Measurements from ENCODE around the gene CCDC6. TPM values are rescaled to one million over a fixed set of nuclear protein-coding genes. Genes with fewer than 3 reads are reported as not detected.

CCDC6 gene
- polyA plus RNA-seq (2011; rRNA removed): 41.2 and 43.5 TPM in 2 replicates
- 9.1 and 11.6 TPM in 2 replicates for polyA plus RNA-seq (2012; cell fraction: cytosol; rRNA removed)
- polyA plus RNA-seq (2012; cell fraction: nucleus; rRNA removed): 7.1 and 8.0 TPM in 2 replicates
- polyA plus RNA-seq (2017; fragmentation: RNase III; extraction: RNeasy Plus Mini Kit Qiagen cat#74134 plus additional on column Dnase treatment): 20.6 to 21.4 TPM (median 20.9 TPM) in 3 replicates
- polyA minus RNA-seq (2011; rRNA and poly(A)+ RNA removed): 53.0 and 53.1 TPM in 2 replicates

- POLR2A ChIA-PET: interaction anchor here (0.7 to 1.5 kb wide), 9 partner anchors 18 to 278 kb away, joined by 3 to 7 read pairs (median 3); no protein-coding TSS in a partner anchor
- Histone ChIP-seq H3K4me1 (peaks cover 28% of the 10 kb centered on the region), H3K4me2 (peak within 1 kb of the TSS; percentile 92), H3K4me3 (peak within 1 kb of the TSS; percentile 98), H3K9me3 (no peaks in the 10 kb centered on the region), H3K27ac (peak within 1 kb of the TSS; percentile 84 to 94)
- under 1% methylated on average over 27 of the region's 64 CpGs for WGBS (ENCODE audit: missing lambda C conversion rate)
- CTCF ChIA-PET: interaction anchor here (0.5 to 1.7 kb wide), 20 partner anchors 11 to 757 kb away, joined by 3 to 12 read pairs (median 3); partner anchors contain the start of gene SLC16A9
- DNase-seq (ENCODE audit: low read depth in 1 of 2, low spot score in 1 of 2) (peak; percentile 74 to 92), ATAC-seq (peak; percentile 91 to 95), FAIRE-seq (no peak)
- TF ChIP-seq POLR2A (IDR thresholded peaks at IDR 0.05; ENCODE audit: low read length) (peak; percentile 88), CBX2 (IDR thresholded peaks at IDR 0.05; ENCODE audit: borderline replicate concordance, low read depth) (no peak), BCL3 (IDR thresholded peaks at IDR 0.05) (peak; percentile 61; the same call in 2 of the 3 replicates), ZNF302 (CRISPR knock-in tag; IDR thresholded peaks at IDR 0.05) (no peak), MAZ (IDR thresholded peaks at IDR 0.05; ENCODE audit: borderline replicate concordance, low read depth, low read length) (0 out of 2 replicates have a peak, but pooled peaks have one; percentile 30), GATA3 (IDR thresholded peaks at IDR 0.05; ENCODE audit: borderline replicate concordance) (peak; percentile 13; the same call in 1 of the 2 replicates), EHF (CRISPR knock-in tag; IDR thresholded peaks at IDR 0.05) (no peak), RCOR1 (IDR thresholded peaks at IDR 0.05; ENCODE audit: low read depth, low read length) (no peak), PHF8 (IDR thresholded peaks at IDR 0.05; ENCODE audit: borderline replicate concordance, low read depth) (peak; percentile 46; the same call in 1 of the 2 replicates), KDM1A (IDR thresholded peaks at IDR 0.05; ENCODE audit: low read depth) (no peak), EHMT2 (IDR thresholded peaks at IDR 0.05; ENCODE audit: low read depth) (no peak), FOSB (CRISPR knock-in tag; IDR thresholded peaks at IDR 0.05) (no peak), HDAC2 (IDR thresholded peaks at IDR 0.05) (no peak), CHD2 (IDR thresholded peaks at IDR 0.05; ENCODE audit: low read length, partially characterized antibody) (no peak), KDM5A (IDR thresholded peaks at IDR 0.05) (no peak), MAX (IDR thresholded peaks at IDR 0.05) (peak; percentile 98), E2F6 (IDR thresholded peaks at IDR 0.05; ENCODE audit: borderline replicate concordance, low read depth) (peak; percentile 90), HOXA7 (CRISPR knock-in tag; IDR thresholded peaks at IDR 0.05) (no peak), ATOH8 (CRISPR knock-in tag; IDR thresholded peaks at IDR 0.05; ENCODE audit: low read depth) (no peak), FOSL2 (IDR thresholded peaks at IDR 0.05) (no peak), FOSL2 (CRISPR knock-in tag; IDR thresholded peaks at IDR 0.05) (no peak), CBX8 (IDR thresholded peaks at IDR 0.05) (no peak), ESRRA (IDR thresholded peaks at IDR 0.05; ENCODE audit: borderline replicate concordance, low read length) (no peak), JUN (IDR thresholded peaks at IDR 0.05) (peak; percentile 66 to 92; a peak in 3 of 5 replicates), RFX5 (IDR thresholded peaks at IDR 0.05) (no peak), RARB (CRISPR knock-in tag; IDR thresholded peaks at IDR 0.05) (no peak), RNF2 (IDR thresholded peaks at IDR 0.05; ENCODE audit: borderline replicate concordance, low read depth) (no peak), USF2 (IDR thresholded peaks at IDR 0.05) (peak; percentile 63), ZC3H11A (IDR thresholded peaks at IDR 0.05) (no peak), PBX3 (IDR thresholded peaks at IDR 0.05) (no peak), HES2 (IDR thresholded peaks at IDR 0.05) (no peak), TP53 (CRISPR knock-in tag; IDR thresholded peaks at IDR 0.05) (peak; percentile 69; the same call in 1 of the 2 replicates), HOXB13 (CRISPR knock-in tag; IDR thresholded peaks at IDR 0.05; ENCODE audit: low read depth) (no peak), SREBF2 (IDR thresholded peaks at IDR 0.05) (no peak), SMC3 (IDR thresholded peaks at IDR 0.05) (peak; percentile 23; the same call in 2 of the 3 replicates), TFCP2L1 (CRISPR knock-in tag; IDR thresholded peaks at IDR 0.05) (0 out of 2 replicates have a peak, but pooled peaks have one; percentile 14), RAD21 (conservative IDR thresholded peaks at IDR 0.05 in 1 of 2, IDR thresholded peaks at IDR 0.05 in 1 of 2) (peak; percentile 28 to 44; a peak in 4 of 5 replicates)
These were observed at the start of gene CCDC6 for GRCh38 chr10:59906417-59907202. Gene CCDC6, minus strand, starts transcription at chr10:59906556. Its CDS starts 132 bp downstream, at chr10:59906424.

All from A549 (cell line).